ENCODE measurements around the gene FAAP100.
A peak's percentile ranks its signal among the peaks of the same experiment; 100 is the strongest.
"Not testable (repeated sequence)": the region's sequence is repeated elsewhere in the genome, so short reads cannot be mapped to it uniquely, and the experiment has no call there.

The FAAP100 gene

GRCh38 chr17:81537343-81537855 is 14.8 kb downstream of the FAAP100 start:
- peak; percentile 70 for DNase-seq

GRCh38 chr17:81536299-81537290 is 15.6 kb downstream of the FAAP100 start:
- DNase-seq: no peak

- no peak for DNase-seq
Observed at GRCh38 chr17:81535480-81536298, 16.5 kb downstream of the FAAP100 start.

- no peak for DNase-seq
Observed at GRCh38 chr17:81535007-81535328, 17.2 kb downstream of the FAAP100 start.

- no peak for DNase-seq
Observed at GRCh38 chr17:81534157-81535006, 17.8 kb downstream of the FAAP100 start.

- DNase-seq: no peak
Observed at GRCh38 chr17:81533339-81534141, 18.6 kb downstream of the FAAP100 start.

- no peak for DNase-seq
Observed at GRCh38 chr17:81532490-81533287, 19.5 kb downstream of the FAAP100 start.

- DNase-seq: not testable (repeated sequence)
Observed at GRCh38 chr17:81531998-81532404, 20.2 kb downstream of the FAAP100 start.

- DNase-seq: not testable (repeated sequence)
Observed at GRCh38 chr17:81531013-81531412, 21.1 kb downstream of the FAAP100 start.

GRCh38 chr17:81529437-81529803 is 22.7 kb downstream of the FAAP100 start:
- DNase-seq: no peak

GRCh38 chr17:81528651-81529436 is 23.3 kb downstream of the FAAP100 start:
- no peak for DNase-seq

- no peak for DNase-seq
Observed at GRCh38 chr17:81528384-81528650, 23.8 kb downstream of the FAAP100 start.

GRCh38 chr17:81527591-81528383 is 24.4 kb downstream of the FAAP100 start, which contains the start of gene FSCN2:
Gene FSCN2, plus strand, starts transcription at chr17:81528377. Its CDS starts 155 bp downstream, at chr17:81528532.
- peak; percentile 60 for DNase-seq

GRCh38 chr17:81526662-81527571 is 25.2 kb downstream of the FAAP100 start:
- peak; percentile 60 for DNase-seq

GRCh38 chr17:81524865-81525159 is 27.3 kb downstream of the FAAP100 start:
- no peak for DNase-seq

- DNase-seq: no peak
Observed at GRCh38 chr17:81524039-81524864, 27.9 kb downstream of the FAAP100 start.

GRCh38 chr17:81523402-81524038 is 28.6 kb downstream of the FAAP100 start:
- peak; percentile 84 for DNase-seq
